WERI-Rb-1 (cell line): Measurements from ENCODE around the gene GSN.

ENCODE experiments used
- DNase-seq: peaks from one replicate; pipeline ENCODE4 v3.0.0-alpha.2; 2020
- H3K27ac ChIP-seq: fragments of 250-450 bp; sonication (Bioruptor Pico); 2 replicates; pipeline ENCODE4 v1.5.1; 2020; ENCODE audit warnings: mild to moderate bottlenecking, moderate library complexity
- H3K27me3 ChIP-seq: fragments of 250-450 bp; sonication (Bioruptor Pico); 2 replicates; pipeline ENCODE4 v1.5.1; 2021; ENCODE audit warnings: mild to moderate bottlenecking, low read depth, moderate library complexity; ENCODE audit not compliant: insufficient read depth, severe bottlenecking
- H3K36me3 ChIP-seq: fragments of 250-450 bp; sonication (Bioruptor Pico); 2 replicates; pipeline ENCODE4 v1.5.1; 2020; ENCODE audit warnings: mild to moderate bottlenecking, moderate library complexity
- H3K4me3 ChIP-seq: 2 replicates; pipeline ENCODE4 v1.5.1; 2011; ENCODE audit warnings: low read depth, mild to moderate bottlenecking, control low read depth, low read length
- H3K9me3 ChIP-seq: fragments of 250-450 bp; sonication (Bioruptor Pico); 2 replicates; pipeline ENCODE4 v1.5.1; 2021; ENCODE audit warnings: mild to moderate bottlenecking, moderate library complexity; ENCODE audit not compliant: severe bottlenecking
- TF ChIP-seq, protein P1 (sequence below): IDR thresholded peaks from 2 replicates; pipeline ENCODE4 v1.5.1; 2011; ENCODE audit warnings: low read depth, mild to moderate bottlenecking, control low read depth, inconsistent platforms, low read length

The GSN gene

DNA sequence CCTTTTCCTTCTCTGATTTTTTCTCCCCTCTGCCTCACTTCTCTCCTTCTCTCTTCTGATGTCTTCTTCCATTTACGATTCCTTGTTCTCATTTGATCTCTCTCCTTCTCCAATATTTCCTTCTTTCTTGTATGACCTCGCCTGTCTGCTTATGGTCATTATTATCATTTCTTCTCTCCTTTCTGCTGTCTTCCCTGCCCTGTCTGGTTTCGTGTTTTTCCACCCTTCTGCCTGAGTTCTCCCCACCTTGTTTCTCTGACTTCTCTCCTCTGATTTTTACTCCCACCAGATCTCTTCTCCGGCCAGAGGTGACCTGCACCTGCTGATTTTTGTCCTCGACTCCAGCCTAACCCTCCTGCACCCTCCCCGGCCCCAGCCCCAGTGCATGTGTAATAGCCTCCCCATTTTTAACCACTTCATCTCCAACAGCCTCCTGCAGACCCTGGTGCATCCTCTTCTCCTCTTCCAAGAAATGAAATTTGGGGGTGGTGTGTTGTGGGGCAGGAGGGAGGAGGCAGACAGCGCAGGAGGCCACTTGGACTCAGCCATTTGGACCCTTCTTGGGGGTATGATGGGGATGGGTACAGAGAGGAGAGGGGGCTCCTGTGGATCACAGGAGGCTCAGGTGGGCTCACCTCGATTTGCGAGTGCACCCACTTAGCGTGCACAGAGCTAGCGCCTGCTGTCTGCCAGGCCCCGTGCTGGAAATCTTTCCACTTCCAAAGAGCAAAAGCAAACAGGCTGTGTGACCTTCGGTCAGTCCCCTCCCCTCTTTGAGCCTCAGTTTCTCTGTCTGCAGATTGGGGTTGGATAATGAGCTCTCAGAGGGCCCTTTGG is 32.5 kb downstream of the GSN start:
- H3K27me3 ChIP-seq = no peaks in the 10 kb centered on the region
- no peaks in the 10 kb centered on the region for H3K9me3 ChIP-seq
- H3K36me3 ChIP-seq = no peaks in the 10 kb centered on the region
- DNase-seq = no peak
- no peak overlapping the region for H3K27ac ChIP-seq
- peak overlapping the region; percentile 34 for H3K4me3 ChIP-seq
- TF ChIP-seq, protein P1, sequence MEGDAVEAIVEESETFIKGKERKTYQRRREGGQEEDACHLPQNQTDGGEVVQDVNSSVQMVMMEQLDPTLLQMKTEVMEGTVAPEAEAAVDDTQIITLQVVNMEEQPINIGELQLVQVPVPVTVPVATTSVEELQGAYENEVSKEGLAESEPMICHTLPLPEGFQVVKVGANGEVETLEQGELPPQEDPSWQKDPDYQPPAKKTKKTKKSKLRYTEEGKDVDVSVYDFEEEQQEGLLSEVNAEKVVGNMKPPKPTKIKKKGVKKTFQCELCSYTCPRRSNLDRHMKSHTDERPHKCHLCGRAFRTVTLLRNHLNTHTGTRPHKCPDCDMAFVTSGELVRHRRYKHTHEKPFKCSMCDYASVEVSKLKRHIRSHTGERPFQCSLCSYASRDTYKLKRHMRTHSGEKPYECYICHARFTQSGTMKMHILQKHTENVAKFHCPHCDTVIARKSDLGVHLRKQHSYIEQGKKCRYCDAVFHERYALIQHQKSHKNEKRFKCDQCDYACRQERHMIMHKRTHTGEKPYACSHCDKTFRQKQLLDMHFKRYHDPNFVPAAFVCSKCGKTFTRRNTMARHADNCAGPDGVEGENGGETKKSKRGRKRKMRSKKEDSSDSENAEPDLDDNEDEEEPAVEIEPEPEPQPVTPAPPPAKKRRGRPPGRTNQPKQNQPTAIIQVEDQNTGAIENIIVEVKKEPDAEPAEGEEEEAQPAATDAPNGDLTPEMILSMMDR = no peak

DNA sequence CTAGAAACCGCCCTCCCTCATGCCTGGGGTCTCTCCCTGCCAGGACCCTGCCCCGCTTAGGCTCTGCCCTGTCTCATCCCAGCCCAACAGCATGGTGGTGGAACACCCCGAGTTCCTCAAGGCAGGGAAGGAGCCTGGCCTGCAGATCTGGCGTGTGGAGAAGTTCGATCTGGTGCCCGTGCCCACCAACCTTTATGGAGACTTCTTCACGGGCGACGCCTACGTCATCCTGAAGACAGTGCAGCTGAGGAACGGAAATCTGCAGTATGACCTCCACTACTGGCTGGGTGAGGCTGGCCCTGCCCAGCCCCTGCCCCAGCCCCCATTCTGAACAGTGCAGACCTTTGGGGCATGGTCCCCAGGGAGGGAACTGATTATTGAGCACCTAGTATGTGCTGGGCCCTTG is 33.9 kb downstream of the GSN start:
- H3K27ac ChIP-seq = no peak overlapping the region
- no peaks in the 10 kb centered on the region for H3K27me3 ChIP-seq
- no peaks in the 10 kb centered on the region for H3K9me3 ChIP-seq
- TF ChIP-seq, protein P1 = no peak
- H3K4me3 ChIP-seq = no peak overlapping the region
- DNase-seq = no peak
- H3K36me3 ChIP-seq = no peaks in the 10 kb centered on the region

DNA sequence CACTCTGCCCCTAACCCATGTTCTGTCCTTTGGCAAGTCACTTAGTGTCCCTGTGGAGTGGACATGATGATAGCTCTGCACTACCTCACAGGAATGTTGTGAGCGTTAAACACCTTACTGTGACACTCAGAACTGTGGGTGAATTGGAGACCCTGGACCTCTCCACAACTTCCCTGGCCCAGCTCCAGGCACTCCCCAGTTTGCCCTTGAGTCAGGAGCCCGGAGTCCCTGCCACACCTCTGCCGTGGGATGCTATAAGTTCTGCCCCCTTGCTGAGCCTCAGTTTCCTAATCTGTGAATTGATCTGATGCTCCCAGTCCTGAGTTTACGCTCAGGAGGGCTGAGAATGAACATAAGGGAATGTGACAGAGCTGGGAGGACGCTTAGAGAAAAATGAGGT is 34.4 kb downstream of the GSN start:
- Histone ChIP-seq H3K4me3 (no peak overlapping the region), H3K9me3 (no peaks in the 10 kb centered on the region), H3K36me3 (no peaks in the 10 kb centered on the region), H3K27ac (no peak overlapping the region), H3K27me3 (no peaks in the 10 kb centered on the region)
- DNase-seq = no peak
- TF ChIP-seq, protein P1 = no peak

DNA sequence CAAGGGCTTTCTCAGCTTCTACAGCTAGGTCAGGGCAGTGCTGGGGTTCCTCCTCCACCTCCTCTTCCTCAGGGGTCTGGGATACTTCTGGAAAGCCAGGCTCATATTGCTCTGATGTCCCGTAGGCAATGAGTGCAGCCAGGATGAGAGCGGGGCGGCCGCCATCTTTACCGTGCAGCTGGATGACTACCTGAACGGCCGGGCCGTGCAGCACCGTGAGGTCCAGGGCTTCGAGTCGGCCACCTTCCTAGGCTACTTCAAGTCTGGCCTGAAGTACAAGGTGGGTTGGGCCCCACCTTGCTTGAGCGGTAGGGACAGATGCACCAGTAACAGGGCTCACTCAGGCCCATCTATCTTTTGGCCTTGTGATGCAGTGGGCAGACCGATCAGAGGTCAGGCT is 34.8 kb downstream of the GSN start:
- TF ChIP-seq, protein P1 = no peak
- no peaks in the 10 kb centered on the region for H3K36me3 ChIP-seq

DNA sequence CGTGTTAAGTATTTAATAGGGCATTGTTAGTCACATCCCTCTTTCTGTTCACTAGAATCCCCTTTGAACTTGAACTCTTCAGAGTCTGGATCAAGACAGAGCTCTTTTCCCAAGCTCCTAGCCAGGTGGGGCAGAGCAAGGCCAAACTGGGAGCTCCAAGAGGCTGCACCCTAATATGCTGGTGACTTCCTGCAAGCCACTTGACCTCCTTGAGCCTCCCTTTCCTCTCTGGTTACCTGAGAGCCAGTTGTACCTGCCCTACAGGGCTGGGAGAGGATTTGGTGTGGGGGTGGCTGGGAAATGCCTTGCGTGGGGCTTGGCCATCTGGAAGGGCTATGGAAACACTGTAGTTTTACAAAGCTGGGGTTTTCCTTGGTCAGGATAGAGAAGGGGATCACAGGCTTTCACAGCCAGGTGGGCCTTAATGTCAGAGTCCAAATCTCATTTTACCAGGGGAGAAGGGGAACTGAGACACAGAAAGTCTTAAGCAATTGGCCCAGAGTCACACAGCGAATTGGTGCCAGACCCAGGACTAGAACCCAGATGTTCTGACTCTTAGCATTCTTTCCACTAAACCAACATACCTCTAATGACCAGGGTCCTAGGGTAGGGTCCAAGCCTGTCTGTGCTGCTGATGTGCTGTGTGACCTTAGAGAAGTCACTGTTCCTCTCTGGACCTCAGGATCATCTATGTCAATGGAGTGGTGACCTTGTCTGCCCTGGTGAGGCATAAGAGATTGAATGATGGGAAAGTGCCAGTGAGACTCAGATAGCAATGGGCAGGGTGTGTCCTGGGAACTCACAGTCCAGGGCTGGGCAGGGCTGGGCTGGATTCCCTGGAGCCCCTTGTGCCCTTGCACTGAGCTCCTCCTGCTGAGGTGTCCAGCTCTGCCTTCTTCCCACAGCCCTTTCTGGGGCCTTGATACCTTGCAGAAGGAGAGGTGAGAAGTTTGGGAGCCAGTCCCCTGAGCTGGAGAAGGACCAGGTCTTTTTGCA is 35.8 kb downstream of the GSN start:
- Histone ChIP-seq H3K4me3 (no peak overlapping the region), H3K36me3 (no peaks in the 10 kb centered on the region), H3K27me3 (no peaks in the 10 kb centered on the region), H3K9me3 (no peaks in the 10 kb centered on the region), H3K27ac (no peak overlapping the region)
- TF ChIP-seq, protein P1 = no peak
- DNase-seq = no peak

More for the DNA sequence above, 34.8 kb downstream of the GSN start:
- H3K4me3 ChIP-seq = no peak overlapping the region
- H3K27ac ChIP-seq = no peak overlapping the region
- no peaks in the 10 kb centered on the region for H3K27me3 ChIP-seq
- no peak for DNase-seq
- no peaks in the 10 kb centered on the region for H3K9me3 ChIP-seq
